Osteoblast (primary cell): Measurements from ENCODE around the gene ADAMTS17. TPM values are rescaled to one million over a fixed set of nuclear protein-coding genes. Genes with fewer than 3 reads are reported as not detected.

Experiments used
- DNase-seq: peaks from one replicate; pipeline ENCODE4 v3.0.0; 2011; ENCODE audit warnings: low spot score, mixed read lengths; ENCODE audit not compliant: insufficient read length; ENCODE audit errors: missing footprints
- H2AFZ ChIP-seq: 2 replicates; pipeline ENCODE4 v1.6.0; 2011; ENCODE audit warnings: mild to moderate bottlenecking, low read length
- H3K27ac ChIP-seq: 2 replicates; pipeline ENCODE4 v1.5.1; 2011; ENCODE audit warnings: mild to moderate bottlenecking, low read depth, low read length, moderate library complexity
- H3K27me3 ChIP-seq: 2 replicates; pipeline ENCODE4 v1.6.0; 2012; ENCODE audit warnings: mild to moderate bottlenecking, control low read depth, inconsistent platforms, low read length, moderate library complexity; ENCODE audit not compliant: insufficient read depth
- H3K36me3 ChIP-seq: 2 replicates; pipeline ENCODE4 v1.5.1; 2011; ENCODE audit warnings: mild to moderate bottlenecking, low read length, control low read depth, moderate library complexity; ENCODE audit not compliant: insufficient read depth
- H3K4me1 ChIP-seq: 2 replicates; pipeline ENCODE4 v1.5.1; 2011; ENCODE audit warnings: mild to moderate bottlenecking, low read length, control low read depth, moderate library complexity; ENCODE audit not compliant: insufficient read depth
- H3K4me2 ChIP-seq: 2 replicates; pipeline ENCODE4 v1.6.0; 2011; ENCODE audit warnings: mild to moderate bottlenecking, low read length; ENCODE audit not compliant: insufficient read depth
- H3K4me3 ChIP-seq: fragments of 200-600 bp; sonication (generic); 3 replicates; pipeline ENCODE4 v1.5.1; 2012; ENCODE audit warnings: mild to moderate bottlenecking, low read length, inconsistent platforms; ENCODE audit not compliant: insufficient read depth
- H3K79me2 ChIP-seq: 2 replicates; pipeline ENCODE4 v1.6.0; 2012; ENCODE audit warnings: mild to moderate bottlenecking, low read length, control low read depth, inconsistent platforms; ENCODE audit not compliant: insufficient read depth
- H3K9me3 ChIP-seq: 2 replicates; pipeline ENCODE4 v1.5.1; 2011; ENCODE audit warnings: low read depth, low read length, control low read depth
- H4K20me1 ChIP-seq: 2 replicates; pipeline ENCODE4 v1.6.0; 2012; ENCODE audit warnings: mild to moderate bottlenecking, low read length, control low read depth; ENCODE audit not compliant: insufficient read depth
- CTCF ChIP-seq: IDR thresholded peaks from 2 replicates; pipeline ENCODE4 v1.5.1; 2011; ENCODE audit warnings: mild to moderate bottlenecking, low read depth, low read length, moderate library complexity; ENCODE audit errors: extremely low read depth
- total RNA-seq: library from RNA; depleted of rRNA; stranded (reverse); fragments of >200 nt; gene quantifications from 2 replicates; pipeline ENCODE4 v1.2.3, GENCODE V29; 2012

The ADAMTS17 gene
- total RNA-seq, 1 donor = under 0.01 TPM

- no peak for TF ChIP-seq CTCF
- no peak overlapping the region for H3K4me2 ChIP-seq
- DNase-seq = no peak
- no peaks in the 10 kb centered on the region for H3K4me1 ChIP-seq
- H3K9me3 ChIP-seq = no peaks in the 10 kb centered on the region
- H3K4me3 ChIP-seq = no peak overlapping the region
- H4K20me1 ChIP-seq = no peaks in the 10 kb centered on the region
- peaks cover 8% of the 10 kb centered on the region for H3K27me3 ChIP-seq
- H3K27ac ChIP-seq = no peak overlapping the region
- no peaks in the 10 kb centered on the region for H3K79me2 ChIP-seq
- no peaks in the 10 kb centered on the region for H3K36me3 ChIP-seq
- no peak overlapping the region for H2AFZ ChIP-seq
These were observed 288.9 kb downstream of the ADAMTS17 start for GRCh38 chr15:100052716-100053473.

GRCh38 chr15:100050877-100051786 is 290.6 kb downstream of the ADAMTS17 start:
- no peak overlapping the region for H3K4me3 ChIP-seq
- no peak overlapping the region for H2AFZ ChIP-seq
- no peak for TF ChIP-seq CTCF
- no peaks in the 10 kb centered on the region for H3K36me3 ChIP-seq
- peaks cover 8% of the 10 kb centered on the region for H3K27me3 ChIP-seq
- no peak overlapping the region for H3K27ac ChIP-seq
- no peak overlapping the region for H3K4me2 ChIP-seq
- H4K20me1 ChIP-seq = no peaks in the 10 kb centered on the region
- no peaks in the 10 kb centered on the region for H3K4me1 ChIP-seq
- H3K9me3 ChIP-seq = no peaks in the 10 kb centered on the region
- no peaks in the 10 kb centered on the region for H3K79me2 ChIP-seq
- no peak for DNase-seq

GRCh38 chr15:100049936-100050876 is 291.6 kb downstream of the ADAMTS17 start:
- peak; percentile 57 for DNase-seq
- no peaks in the 10 kb centered on the region for H3K4me1 ChIP-seq

More at GRCh38 chr15:100049936-100050876, 291.6 kb downstream of the ADAMTS17 start:
- no peaks in the 10 kb centered on the region for H3K79me2 ChIP-seq
- no peak overlapping the region for H2AFZ ChIP-seq
- no peaks in the 10 kb centered on the region for H4K20me1 ChIP-seq
- no peaks in the 10 kb centered on the region for H3K9me3 ChIP-seq
- H3K4me3 ChIP-seq = no peak overlapping the region
- H3K4me2 ChIP-seq = no peak overlapping the region
- no peak overlapping the region for H3K27ac ChIP-seq
- H3K36me3 ChIP-seq = no peaks in the 10 kb centered on the region
- no peaks in the 10 kb centered on the region for H3K27me3 ChIP-seq
- TF ChIP-seq CTCF = no peak
